ENCODE results near the gene FUT3. TPM values are rescaled to one million over a fixed set of nuclear protein-coding genes. Genes with fewer than 3 reads are reported as not detected.

FUT3 gene
- total and polyA plus RNA-seq, 4 donors = 0.25 to 0.47 (median 0.27) TPM; not detected in 1

- Histone ChIP-seq H3K36me3 (ENCODE audit: control insufficient read depth in 4 of 4, insufficient read depth in 3 of 4, low read depth in 1 of 4, low read length in 3 of 4) (peaks cover 0 to 1% (median 0%) of the 10 kb centered on the region in 4 donors), H3K27me3 (ENCODE audit: control insufficient read depth in 4 of 4, insufficient read depth in 4 of 4, low read length in 3 of 4) (no peaks in the 10 kb centered on the region), H3K9me3 (ENCODE audit: control insufficient read depth in 4 of 4, low read length in 3 of 4) (no peaks in the 10 kb centered on the region), H3K27ac (ENCODE audit: low read depth in 1 of 2, low read length in 2 of 2) (no peak overlapping the region), H3K4me1 (ENCODE audit: control insufficient read depth in 4 of 4, insufficient read depth in 4 of 4, low read length in 3 of 4) (peaks cover 0 to 2% (median under 1%) of the 10 kb centered on the region in 4 donors), H3K9ac (ENCODE audit: low read depth in 1 of 2, low read length in 2 of 2) (no peak overlapping the region), H3K4me3 (ENCODE audit: low read depth in 1 of 3, low read length in 3 of 3) (no peak overlapping the region)
- TF ChIP-seq ATF3 (IDR thresholded peaks at IDR 0.05) (no peak), YY1 (IDR thresholded peaks at IDR 0.05) (no peak), HNF4G (IDR thresholded peaks at IDR 0.05) (no peak)
- DNase-seq (ENCODE audit: low spot score) = no peak
- WGBS = 81% methylated on average over 9 of the region's 9 CpGs
Measured at GRCh38 chr19:5814123-5814851, 37.0 kb downstream of the FUT3 start.

- no peak overlapping the region for H3K9ac ChIP-seq (ENCODE audit: low read depth in 1 of 2, low read length in 2 of 2)
- H3K4me3 ChIP-seq (ENCODE audit: low read depth in 1 of 3, low read length in 3 of 3) = no peak overlapping the region
- no peak overlapping the region for H3K27ac ChIP-seq (ENCODE audit: low read depth in 1 of 2, low read length in 2 of 2)
- TF ChIP-seq RAD21 (IDR thresholded peaks at IDR 0.05) (no peak), GABPA (IDR thresholded peaks at IDR 0.05 in 1 of 2, conservative IDR thresholded peaks at IDR 0.05 in 1 of 2) (no peak), EGR1 (IDR thresholded peaks at IDR 0.05; ENCODE audit: low read depth in 2 of 2) (no peak), YY1 (IDR thresholded peaks at IDR 0.05) (no peak), SP1 (IDR thresholded peaks at IDR 0.05) (no peak), JUND (IDR thresholded peaks at IDR 0.05) (no peak), RXRA (IDR thresholded peaks at IDR 0.05) (no peak), TAF1 (conservative IDR thresholded peaks at IDR 0.05) (no peak), REST (IDR thresholded peaks at IDR 0.05) (no peak), ZBTB33 (IDR thresholded peaks at IDR 0.05) (no peak), NR2F2 (IDR thresholded peaks at IDR 0.05) (no peak), ATF3 (IDR thresholded peaks at IDR 0.05) (no peak), HNF4G (IDR thresholded peaks at IDR 0.05) (no peak)
- H3K4me1 ChIP-seq (ENCODE audit: control insufficient read depth in 4 of 4, insufficient read depth in 4 of 4, low read length in 3 of 4) = peaks cover 0 to 5% (median 4%) of the 10 kb centered on the region in 4 donors
- DNase-seq (ENCODE audit: low spot score) = no peak
- WGBS = 97% methylated on average over 4 of the region's 4 CpGs
- H3K9me3 ChIP-seq (ENCODE audit: control insufficient read depth in 4 of 4, low read length in 3 of 4) = no peaks in the 10 kb centered on the region
- H3K27me3 ChIP-seq (ENCODE audit: control insufficient read depth in 4 of 4, insufficient read depth in 4 of 4, low read length in 3 of 4) = no peaks in the 10 kb centered on the region
- H3K36me3 ChIP-seq (ENCODE audit: control insufficient read depth in 4 of 4, insufficient read depth in 3 of 4, low read depth in 1 of 4, low read length in 3 of 4) = peaks cover 0 to 1% (median 0%) of the 10 kb centered on the region in 4 donors
Measured at GRCh38 chr19:5811117-5811516, 40.1 kb downstream of the FUT3 start.
